Hepatocyte (in vitro differentiated cells): Measurements from ENCODE around the gene CHAT. TPM values are rescaled to one million over a fixed set of nuclear protein-coding genes. Genes with fewer than 3 reads are reported as not detected.

Experiments used
- DNase-seq: peaks from one replicate; pipeline ENCODE4 v3.0.0-alpha.2; 2016; ENCODE audit warnings: low spot score
- H2AFZ ChIP-seq: fragments of 200-600 bp; sonication (generic); 2 replicates; pipeline ENCODE4 v1.6.0; 2016; ENCODE audit warnings: antibody characterized with exemption, mild to moderate bottlenecking
- H3K27ac ChIP-seq: fragments of 200-600 bp; sonication (generic); 2 replicates; pipeline ENCODE4 v1.5.1; 2016; ENCODE audit warnings: mild to moderate bottlenecking
- H3K27me3 ChIP-seq: fragments of 200-600 bp; sonication (generic); 2 replicates; pipeline ENCODE4 v1.6.1; 2016
- H3K36me3 ChIP-seq: fragments of 200-600 bp; sonication (generic); replicated peaks from 2 replicates; pipeline ENCODE4 v1.5.1; 2016; ENCODE audit warnings: low read depth; ENCODE audit not compliant: insufficient read depth
- H3K4me1 ChIP-seq: fragments of 200-600 bp; sonication (generic); 2 replicates; pipeline ENCODE4 v1.5.1; 2016; ENCODE audit warnings: mild to moderate bottlenecking, moderate library complexity; ENCODE audit not compliant: insufficient read depth
- H3K4me2 ChIP-seq: fragments of 200-600 bp; sonication (generic); 2 replicates; pipeline ENCODE4 v1.6.0; 2016
- H3K4me3 ChIP-seq: fragments of 200-600 bp; sonication (generic); 2 replicates; pipeline ENCODE4 v1.5.1; 2016; ENCODE audit warnings: mild to moderate bottlenecking
- H3K79me2 ChIP-seq: fragments of 200-600 bp; sonication (generic); 2 replicates; pipeline ENCODE4 v1.6.0; 2017; ENCODE audit warnings: mild to moderate bottlenecking
- H3K9me2 ChIP-seq: fragments of 200-600 bp; sonication (generic); replicated peaks from 2 replicates; pipeline ENCODE4 v1.6.0; 2017; ENCODE audit warnings: mild to moderate bottlenecking; ENCODE audit not compliant: insufficient read depth
- H3K9me3 ChIP-seq: fragments of 200-600 bp; sonication (generic); 2 replicates; pipeline ENCODE4 v1.5.1; 2016; ENCODE audit warnings: low read depth, mild to moderate bottlenecking
- H4K20me1 ChIP-seq: fragments of 200-600 bp; sonication (generic); 2 replicates; pipeline ENCODE4 v1.6.0; 2016; ENCODE audit warnings: mild to moderate bottlenecking; ENCODE audit not compliant: insufficient read depth, poor library complexity, severe bottlenecking
- EZH2 ChIP-seq: fragments of 200-600 bp; sonication (generic); IDR thresholded peaks from 2 replicates; pipeline ENCODE4 v1.6.1; 2016; ENCODE audit warnings: antibody characterized with exemption, mild to moderate bottlenecking, borderline replicate concordance
- EZH2phosphoT487 ChIP-seq: fragments of 200-600 bp; sonication (generic); IDR thresholded peaks from one replicate; pipeline ENCODE4 v1.6.1; 2018; ENCODE audit warnings: antibody characterized with exemption, mild to moderate bottlenecking, low read depth, moderate library complexity; ENCODE audit not compliant: unreplicated experiment, severe bottlenecking
- WGBS: methylation state at CpG from one replicate; pipeline ENCODE4 v1.1.6; 2016; ENCODE audit warnings: low lambda C conversion rate; ENCODE audit errors: missing lambda C conversion rate; 5-methylcytosine and 5-hydroxymethylcytosine counted together
- polyA plus RNA-seq: library from polyadenylated mRNA; unstranded; fragments of >200 nt; fragmentation: Nextera tagmentation; extraction: Ambion mirVana; gene quantifications from 2 replicates; pipeline ENCODE4 v1.2.1, GENCODE V29; 2016
- total RNA-seq: library from RNA; depleted of rRNA; stranded (reverse); fragments of >200 nt; gene quantifications from 2 replicates; pipeline ENCODE4 v1.2.3, GENCODE V29; 2014
- TF ChIP-seq, protein P1 (sequence below): fragments of 200-600 bp; sonication (generic); IDR thresholded peaks from 2 replicates; pipeline ENCODE4 v1.5.1; 2016; ENCODE audit warnings: antibody characterized with exemption, mild to moderate bottlenecking; ENCODE audit not compliant: poor library complexity

The CHAT gene
- total and polyA plus RNA-seq, 2 experiments from 2014 or later = 0.27 TPM; not detected in 1

DNA sequence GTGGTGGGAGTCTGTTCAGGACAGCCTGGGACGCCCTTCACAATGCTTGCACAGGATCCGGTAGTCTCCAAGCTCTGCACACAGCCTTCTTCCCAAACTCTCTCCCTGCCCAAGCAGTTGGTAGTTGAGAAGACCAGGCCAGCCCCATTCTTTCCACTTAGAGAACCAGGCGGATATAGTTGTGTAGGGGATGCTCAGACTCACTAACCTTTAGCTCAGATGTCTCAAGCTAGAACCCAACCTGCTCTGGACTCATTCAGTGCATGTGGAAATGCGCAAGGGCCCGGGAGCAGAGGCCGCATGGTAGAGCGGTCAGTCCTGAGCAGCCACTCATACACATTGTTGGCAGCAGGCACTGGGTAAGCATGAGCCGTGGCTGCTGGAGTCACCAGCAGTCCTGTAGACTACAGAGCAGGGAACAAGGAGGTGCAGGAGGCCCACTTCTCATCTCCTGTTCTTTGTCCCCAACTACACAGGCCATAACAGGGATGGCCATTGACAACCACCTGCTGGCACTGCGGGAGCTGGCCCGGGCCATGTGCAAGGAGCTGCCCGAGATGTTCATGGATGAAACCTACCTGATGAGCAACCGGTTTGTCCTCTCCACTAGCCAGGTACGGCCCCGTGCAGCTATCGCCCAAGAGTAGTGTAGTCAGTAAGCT lies 48.5 kb downstream of the CHAT start:
- no peaks in the 10 kb centered on the region for H3K4me1 ChIP-seq
- no peak overlapping the region for H3K4me2 ChIP-seq
- no peaks in the 10 kb centered on the region for H3K9me2 ChIP-seq
- no peaks in the 10 kb centered on the region for H4K20me1 ChIP-seq
- H3K36me3 ChIP-seq = no peaks in the 10 kb centered on the region
- TF ChIP-seq EZH2phosphoT487 = no peak
- TF ChIP-seq EZH2 = no peak
- TF ChIP-seq, protein P1, sequence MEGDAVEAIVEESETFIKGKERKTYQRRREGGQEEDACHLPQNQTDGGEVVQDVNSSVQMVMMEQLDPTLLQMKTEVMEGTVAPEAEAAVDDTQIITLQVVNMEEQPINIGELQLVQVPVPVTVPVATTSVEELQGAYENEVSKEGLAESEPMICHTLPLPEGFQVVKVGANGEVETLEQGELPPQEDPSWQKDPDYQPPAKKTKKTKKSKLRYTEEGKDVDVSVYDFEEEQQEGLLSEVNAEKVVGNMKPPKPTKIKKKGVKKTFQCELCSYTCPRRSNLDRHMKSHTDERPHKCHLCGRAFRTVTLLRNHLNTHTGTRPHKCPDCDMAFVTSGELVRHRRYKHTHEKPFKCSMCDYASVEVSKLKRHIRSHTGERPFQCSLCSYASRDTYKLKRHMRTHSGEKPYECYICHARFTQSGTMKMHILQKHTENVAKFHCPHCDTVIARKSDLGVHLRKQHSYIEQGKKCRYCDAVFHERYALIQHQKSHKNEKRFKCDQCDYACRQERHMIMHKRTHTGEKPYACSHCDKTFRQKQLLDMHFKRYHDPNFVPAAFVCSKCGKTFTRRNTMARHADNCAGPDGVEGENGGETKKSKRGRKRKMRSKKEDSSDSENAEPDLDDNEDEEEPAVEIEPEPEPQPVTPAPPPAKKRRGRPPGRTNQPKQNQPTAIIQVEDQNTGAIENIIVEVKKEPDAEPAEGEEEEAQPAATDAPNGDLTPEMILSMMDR = no peak
- H3K27me3 ChIP-seq = no peaks in the 10 kb centered on the region
- no peak overlapping the region for H3K27ac ChIP-seq
- H3K79me2 ChIP-seq = no peaks in the 10 kb centered on the region
- H3K9me3 ChIP-seq = no peaks in the 10 kb centered on the region
- DNase-seq = no peak
- H3K4me3 ChIP-seq = no peak overlapping the region
- 91% methylated on average over 15 of the region's 15 CpGs for WGBS
- no peak overlapping the region for H2AFZ ChIP-seq

DNA sequence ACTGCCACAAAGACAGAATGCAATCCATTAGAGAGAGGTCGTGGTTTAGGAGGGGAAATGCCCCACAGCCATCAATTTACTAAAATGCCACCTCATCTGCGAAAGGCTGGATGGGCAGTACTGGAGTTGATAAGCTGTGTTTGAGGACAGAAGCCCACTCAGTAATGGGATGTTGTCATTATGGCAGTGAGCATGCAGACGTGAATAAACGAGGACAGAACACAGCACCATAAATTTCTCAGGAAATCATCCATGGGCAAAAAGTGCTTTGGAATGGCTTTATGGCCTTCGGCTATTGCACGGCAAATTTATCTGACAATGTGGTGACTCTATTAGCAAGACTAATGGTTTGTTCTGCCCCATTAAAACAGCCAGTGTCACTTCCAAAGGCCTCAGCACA lies 49.8 kb downstream of the CHAT start:
- no peak overlapping the region for H3K4me2 ChIP-seq
- no peaks in the 10 kb centered on the region for H3K9me2 ChIP-seq
- no peak for TF ChIP-seq EZH2
- TF ChIP-seq, protein P1 = no peak
- no peak for TF ChIP-seq EZH2phosphoT487
- no peaks in the 10 kb centered on the region for H3K79me2 ChIP-seq
- H3K4me1 ChIP-seq = no peaks in the 10 kb centered on the region
- WGBS = 76% methylated on average over 6 of the region's 6 CpGs
- H2AFZ ChIP-seq = no peak overlapping the region
- no peaks in the 10 kb centered on the region for H3K36me3 ChIP-seq
- DNase-seq = no peak
- peaks cover 2% of the 10 kb centered on the region for H3K27me3 ChIP-seq
- no peak overlapping the region for H3K27ac ChIP-seq
- no peaks in the 10 kb centered on the region for H3K9me3 ChIP-seq
- H3K4me3 ChIP-seq = no peak overlapping the region
- no peaks in the 10 kb centered on the region for H4K20me1 ChIP-seq

DNA sequence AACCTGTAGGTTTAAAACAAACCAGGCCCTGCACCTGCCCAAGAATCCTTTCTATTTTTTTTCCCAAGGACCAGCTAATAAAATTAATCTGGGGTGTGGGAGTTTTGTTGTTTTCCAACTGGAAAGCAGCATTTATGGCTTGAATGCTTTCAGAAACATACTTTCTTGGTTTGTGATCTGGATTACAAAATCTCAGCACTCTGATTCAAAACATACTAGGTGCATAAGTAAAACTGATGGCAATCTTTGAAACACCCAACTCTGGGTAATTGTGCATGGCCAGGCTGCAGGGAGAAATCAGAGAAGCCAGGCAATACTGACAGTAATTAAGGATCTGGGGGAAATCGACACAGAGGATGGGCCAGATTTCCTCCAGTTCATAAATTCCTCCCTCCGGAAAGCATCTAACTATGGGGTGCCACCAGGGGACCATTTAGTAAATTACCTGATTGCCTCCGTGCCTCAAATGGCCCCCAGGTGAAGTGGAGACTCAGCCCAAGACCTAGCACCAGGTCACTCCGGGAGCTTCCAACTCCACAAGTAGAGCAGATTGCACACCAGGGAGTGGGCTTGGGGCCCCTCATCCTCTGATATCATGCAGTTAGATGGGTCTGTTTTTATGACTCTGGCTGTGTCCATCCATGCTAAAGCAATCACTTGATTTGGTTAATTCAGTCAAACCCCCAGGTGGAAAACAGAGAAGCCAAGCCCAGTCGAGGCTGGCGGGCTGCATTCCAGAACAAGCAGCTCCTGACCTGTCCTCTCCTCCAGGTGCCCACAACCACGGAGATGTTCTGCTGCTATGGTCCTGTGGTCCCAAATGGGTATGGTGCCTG lies 50.4 kb downstream of the CHAT start:
- 86% methylated on average over 7 of the region's 7 CpGs for WGBS
- peaks cover 3% of the 10 kb centered on the region for H3K27me3 ChIP-seq
- no peaks in the 10 kb centered on the region for H3K9me2 ChIP-seq

More for the DNA sequence above, 50.4 kb downstream of the CHAT start:
- Histone ChIP-seq H4K20me1 (no peaks in the 10 kb centered on the region), H2AFZ (no peak overlapping the region), H3K79me2 (no peaks in the 10 kb centered on the region), H3K9me3 (no peaks in the 10 kb centered on the region), H3K36me3 (no peaks in the 10 kb centered on the region), H3K4me1 (no peaks in the 10 kb centered on the region), H3K4me2 (no peak overlapping the region), H3K27ac (no peak overlapping the region), H3K4me3 (no peak overlapping the region)
- DNase-seq = no peak
- TF ChIP-seq EZH2phosphoT487 = no peak
- TF ChIP-seq EZH2 = no peak
- TF ChIP-seq, protein P1 = no peak
